HL-60 (cell line): ENCODE data around the gene MAML1.

ENCODE experiments used
- DNase-seq, 2 experiments: peaks; one replicate each; pipeline ENCODE4 v3.0.0-alpha.2; 2010 to 2020; ENCODE audit warnings: low read depth in 1 of 2, low spot score in 1 of 2
- H3K27ac ChIP-seq: fragments of 250-450 bp; sonication (Bioruptor Pico); replicated peaks from 2 replicates; pipeline ENCODE4 v1.5.1; 2020; ENCODE audit warnings: mild to moderate bottlenecking, moderate library complexity
- H3K27me3 ChIP-seq: fragments of 250-450 bp; sonication (Bioruptor Pico); 2 replicates; pipeline ENCODE4 v1.5.1; 2021; ENCODE audit warnings: mild to moderate bottlenecking, moderate library complexity; ENCODE audit not compliant: insufficient read depth, poor library complexity, severe bottlenecking
- H3K4me3 ChIP-seq: replicated peaks from 2 replicates; pipeline ENCODE4 v1.5.1; 2011; ENCODE audit warnings: mild to moderate bottlenecking, control low read depth, low read length; ENCODE audit not compliant: insufficient read depth
- GABPA ChIP-seq: IDR thresholded peaks from 2 replicates; pipeline ENCODE4 v1.6.1; 2012; ENCODE audit warnings: low read depth
- POLR2AphosphoS5 ChIP-seq: IDR thresholded peaks from 2 replicates; pipeline ENCODE4 v1.6.1; 2012; ENCODE audit warnings: low read depth
- SPI1 ChIP-seq: IDR thresholded peaks from 2 replicates; pipeline ENCODE4 v1.6.1; 2012; ENCODE audit warnings: low read depth, mild to moderate bottlenecking, borderline replicate concordance
- TF ChIP-seq, protein P1 (sequence below): IDR thresholded peaks from 2 replicates; pipeline ENCODE4 v1.6.1; 2012; ENCODE audit warnings: low read depth; ENCODE audit not compliant: insufficient replicate concordance
- TF ChIP-seq, protein P2 (sequence below): IDR thresholded peaks from one replicate; pipeline ENCODE4 v1.5.1; 2011; ENCODE audit warnings: low read length, control low read depth, inconsistent platforms; ENCODE audit not compliant: insufficient read depth

Gene MAML1

GRCh38 chr5:179814090-179814489 is 81.5 kb downstream of the MAML1 start:
- H3K27ac ChIP-seq, result no peak overlapping the region
- TF ChIP-seq, protein P1, sequence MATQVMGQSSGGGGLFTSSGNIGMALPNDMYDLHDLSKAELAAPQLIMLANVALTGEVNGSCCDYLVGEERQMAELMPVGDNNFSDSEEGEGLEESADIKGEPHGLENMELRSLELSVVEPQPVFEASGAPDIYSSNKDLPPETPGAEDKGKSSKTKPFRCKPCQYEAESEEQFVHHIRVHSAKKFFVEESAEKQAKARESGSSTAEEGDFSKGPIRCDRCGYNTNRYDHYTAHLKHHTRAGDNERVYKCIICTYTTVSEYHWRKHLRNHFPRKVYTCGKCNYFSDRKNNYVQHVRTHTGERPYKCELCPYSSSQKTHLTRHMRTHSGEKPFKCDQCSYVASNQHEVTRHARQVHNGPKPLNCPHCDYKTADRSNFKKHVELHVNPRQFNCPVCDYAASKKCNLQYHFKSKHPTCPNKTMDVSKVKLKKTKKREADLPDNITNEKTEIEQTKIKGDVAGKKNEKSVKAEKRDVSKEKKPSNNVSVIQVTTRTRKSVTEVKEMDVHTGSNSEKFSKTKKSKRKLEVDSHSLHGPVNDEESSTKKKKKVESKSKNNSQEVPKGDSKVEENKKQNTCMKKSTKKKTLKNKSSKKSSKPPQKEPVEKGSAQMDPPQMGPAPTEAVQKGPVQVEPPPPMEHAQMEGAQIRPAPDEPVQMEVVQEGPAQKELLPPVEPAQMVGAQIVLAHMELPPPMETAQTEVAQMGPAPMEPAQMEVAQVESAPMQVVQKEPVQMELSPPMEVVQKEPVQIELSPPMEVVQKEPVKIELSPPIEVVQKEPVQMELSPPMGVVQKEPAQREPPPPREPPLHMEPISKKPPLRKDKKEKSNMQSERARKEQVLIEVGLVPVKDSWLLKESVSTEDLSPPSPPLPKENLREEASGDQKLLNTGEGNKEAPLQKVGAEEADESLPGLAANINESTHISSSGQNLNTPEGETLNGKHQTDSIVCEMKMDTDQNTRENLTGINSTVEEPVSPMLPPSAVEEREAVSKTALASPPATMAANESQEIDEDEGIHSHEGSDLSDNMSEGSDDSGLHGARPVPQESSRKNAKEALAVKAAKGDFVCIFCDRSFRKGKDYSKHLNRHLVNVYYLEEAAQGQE, result no peak
- TF ChIP-seq, protein P2, sequence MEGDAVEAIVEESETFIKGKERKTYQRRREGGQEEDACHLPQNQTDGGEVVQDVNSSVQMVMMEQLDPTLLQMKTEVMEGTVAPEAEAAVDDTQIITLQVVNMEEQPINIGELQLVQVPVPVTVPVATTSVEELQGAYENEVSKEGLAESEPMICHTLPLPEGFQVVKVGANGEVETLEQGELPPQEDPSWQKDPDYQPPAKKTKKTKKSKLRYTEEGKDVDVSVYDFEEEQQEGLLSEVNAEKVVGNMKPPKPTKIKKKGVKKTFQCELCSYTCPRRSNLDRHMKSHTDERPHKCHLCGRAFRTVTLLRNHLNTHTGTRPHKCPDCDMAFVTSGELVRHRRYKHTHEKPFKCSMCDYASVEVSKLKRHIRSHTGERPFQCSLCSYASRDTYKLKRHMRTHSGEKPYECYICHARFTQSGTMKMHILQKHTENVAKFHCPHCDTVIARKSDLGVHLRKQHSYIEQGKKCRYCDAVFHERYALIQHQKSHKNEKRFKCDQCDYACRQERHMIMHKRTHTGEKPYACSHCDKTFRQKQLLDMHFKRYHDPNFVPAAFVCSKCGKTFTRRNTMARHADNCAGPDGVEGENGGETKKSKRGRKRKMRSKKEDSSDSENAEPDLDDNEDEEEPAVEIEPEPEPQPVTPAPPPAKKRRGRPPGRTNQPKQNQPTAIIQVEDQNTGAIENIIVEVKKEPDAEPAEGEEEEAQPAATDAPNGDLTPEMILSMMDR, result no peak
- TF ChIP-seq POLR2AphosphoS5 (no peak), SPI1 (no peak), GABPA (no peak)
- H3K27me3 ChIP-seq, result no peaks in the 10 kb centered on the region
- H3K4me3 ChIP-seq, result no peak overlapping the region
- DNase-seq, result no peak

- no peak for DNase-seq
- H3K27me3 ChIP-seq, result no peaks in the 10 kb centered on the region
- H3K4me3 ChIP-seq, result no peak overlapping the region
- TF ChIP-seq GABPA (no peak), POLR2AphosphoS5 (no peak), SPI1 (no peak)
- TF ChIP-seq, protein P2, result no peak
- TF ChIP-seq, protein P1, result no peak
- H3K27ac ChIP-seq, result no peak overlapping the region
Observed at GRCh38 chr5:179815491-179816249, 83.0 kb downstream of the MAML1 start.

- Histone ChIP-seq H3K27me3 (no peaks in the 10 kb centered on the region), H3K4me3 (no peak overlapping the region), H3K27ac (no peak overlapping the region)
- TF ChIP-seq POLR2AphosphoS5 (no peak), SPI1 (no peak), GABPA (no peak)
- TF ChIP-seq, protein P2, result no peak
- TF ChIP-seq, protein P1, result no peak
- no peak for DNase-seq
Observed at GRCh38 chr5:179816401-179816795, 83.8 kb downstream of the MAML1 start.
